RWPE1 (cell line): ENCODE measurements around the gene HBG2.
A peak's percentile ranks its signal among the peaks of the same experiment; 100 is the strongest.

Experiments
- CTCF ChIA-PET: fragments of 350-600 bp; sonication (Branson Sonifier 250); formaldehyde crosslinking; extraction: SDS; loops from one replicate; lab custom pipeline; 2021; lab: Yijun Ruan, JAX
- POLR2A ChIA-PET: fragments of 400-600 bp; formaldehyde crosslinking; extraction: SDS; loops from one replicate; lab custom pipeline; 2020; ENCODE audit warnings: antibody characterized with exemption; ENCODE audit not compliant: low non-redundant PET; lab: Yijun Ruan, JAX
- DNase-seq: peaks from one replicate; pipeline ENCODE4 v3.0.0; 2012; ENCODE audit warnings: low spot score
- H3K27ac ChIP-seq: fragments of 450-650 bp; 2 replicates; pipeline ENCODE4 v1.5.1; 2017
- CTCF ChIP-seq: fragments of 450-650 bp; conservative IDR thresholded peaks from 2 replicates; pipeline ENCODE4 v1.5.1; 2017; ENCODE audit warnings: low read depth, mild to moderate bottlenecking

Gene HBG2

GRCh38 chr11:5286901-5287300, 32.3 kb upstream of the HBG2 start:
- no peak for DNase-seq
- POLR2A ChIA-PET = no interaction called here
- CTCF ChIA-PET = interaction anchor here (0.6 kb wide), 1 partner anchor 1114 kb away, joined by 3 read pairs; no protein-coding TSS in a partner anchor
- no peak overlapping the region for H3K27ac ChIP-seq
- no peak for TF ChIP-seq CTCF

GRCh38 chr11:5286351-5286750, 31.8 kb upstream of the HBG2 start:
- no peak for DNase-seq
- POLR2A ChIA-PET = no interaction called here
- CTCF ChIA-PET = no interaction called here
- H3K27ac ChIP-seq = no peak overlapping the region
- no peak for TF ChIP-seq CTCF

DNA sequence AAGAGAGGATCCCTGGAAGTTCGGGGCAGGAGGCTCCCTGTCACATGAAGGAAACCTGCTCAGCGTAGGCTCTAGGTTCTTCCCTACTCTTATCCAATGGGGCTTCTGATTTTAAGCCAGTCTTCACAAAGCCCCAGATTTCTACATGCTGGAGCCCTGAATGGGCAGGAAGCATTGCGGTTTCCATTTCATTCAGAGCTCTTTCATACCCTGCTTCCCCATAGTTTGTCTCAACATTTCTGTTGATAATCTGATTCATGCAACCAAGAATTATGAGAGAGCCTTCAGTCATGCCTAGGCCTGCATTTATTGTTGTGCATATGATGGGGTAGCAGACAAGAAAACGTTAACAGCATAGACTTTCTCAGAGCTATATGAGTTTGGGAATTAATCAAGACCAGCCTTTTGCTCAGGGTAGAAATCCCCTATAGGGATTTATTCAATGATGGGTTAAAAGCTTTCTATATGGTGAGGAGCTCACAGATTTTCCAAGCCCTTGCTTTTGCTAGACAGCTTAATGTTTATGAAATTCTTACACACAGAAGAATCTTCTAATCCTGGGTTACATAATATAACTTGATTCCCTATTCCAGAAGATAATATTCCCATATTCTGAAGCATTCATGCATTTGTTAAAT, 31.2 kb upstream of the HBG2 start:
- TF ChIP-seq CTCF = no peak
- H3K27ac ChIP-seq = peak overlapping the region; percentile 65; the same call in 1 of the 2 replicates
- DNase-seq = peak; percentile 42
- ChIA-PET CTCF (no interaction called here), POLR2A (no interaction called here)

DNA sequence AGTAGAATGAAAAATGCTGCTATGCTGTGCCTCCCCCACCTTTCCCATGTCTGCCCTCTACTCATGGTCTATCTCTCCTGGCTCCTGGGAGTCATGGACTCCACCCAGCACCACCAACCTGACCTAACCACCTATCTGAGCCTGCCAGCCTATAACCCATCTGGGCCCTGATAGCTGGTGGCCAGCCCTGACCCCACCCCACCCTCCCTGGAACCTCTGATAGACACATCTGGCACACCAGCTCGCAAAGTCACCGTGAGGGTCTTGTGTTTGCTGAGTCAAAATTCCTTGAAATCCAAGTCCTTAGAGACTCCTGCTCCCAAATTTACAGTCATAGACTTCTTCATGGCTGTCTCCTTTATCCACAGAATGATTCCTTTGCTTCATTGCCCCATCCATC, 30.1 kb upstream of the HBG2 start:
- no peak overlapping the region for H3K27ac ChIP-seq
- ChIA-PET CTCF (interaction anchor here (0.9 kb wide), 1 partner anchor 75 kb away, joined by 3 read pairs; no protein-coding TSS in a partner anchor), POLR2A (no interaction called here)
- TF ChIP-seq CTCF = no peak
- no peak for DNase-seq

- ChIA-PET POLR2A (no interaction called here), CTCF (no interaction called here)
- H3K27ac ChIP-seq = no peak overlapping the region
- DNase-seq = no peak
- no peak for TF ChIP-seq CTCF
Observed at GRCh38 chr11:5283882-5284281, 29.3 kb upstream of the HBG2 start.

DNA sequence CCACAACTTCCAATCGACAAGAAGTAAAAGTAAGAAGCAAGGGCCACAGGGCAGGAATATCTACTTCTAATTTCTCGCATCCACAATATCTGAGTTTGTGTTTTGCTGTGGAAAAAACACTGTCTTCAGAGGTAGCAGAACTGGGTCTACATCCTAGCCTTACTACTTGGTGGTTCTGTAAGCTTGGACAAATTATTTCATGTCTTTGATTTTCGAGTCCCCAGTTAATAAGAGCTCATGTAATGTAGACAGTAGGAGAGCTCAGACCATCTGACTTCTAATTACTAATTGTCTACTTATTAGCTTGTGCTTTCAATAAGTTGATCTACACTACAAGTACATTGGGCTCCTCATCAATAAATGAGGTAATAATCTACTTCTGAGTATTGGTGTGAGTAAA, 28.5 kb upstream of the HBG2 start:
- TF ChIP-seq CTCF = no peak

More for the DNA sequence above, 28.5 kb upstream of the HBG2 start:
- H3K27ac ChIP-seq = no peak overlapping the region
- POLR2A ChIA-PET = no interaction called here
- CTCF ChIA-PET = no interaction called here
- DNase-seq = no peak
